OCI-LY1 (cell line): Measurements from ENCODE around the gene PEBP1.

Experiments
- H2AFZ ChIP-seq: fragments of 200-600 bp; sonication (generic), shearing (Covaris generic); 2 replicates; pipeline ENCODE4 v1.6.0; 2014; ENCODE audit warnings: antibody characterized with exemption, mild to moderate bottlenecking, low read length
- H3F3A ChIP-seq: fragments of 200-600 bp; sonication (generic), shearing (Covaris generic); 2 replicates; pipeline ENCODE4 v1.6.0; 2014; ENCODE audit warnings: mild to moderate bottlenecking, antibody characterized with exemption, low read length, moderate library complexity; ENCODE audit not compliant: insufficient read depth
- H3K27ac ChIP-seq: fragments of 200-600 bp; sonication (generic); 2 replicates; pipeline ENCODE4 v1.5.1; 2014; ENCODE audit warnings: low read length, mixed run types, mild to moderate bottlenecking, low read depth; ENCODE audit not compliant: poor library complexity, severe bottlenecking
- H3K27me3 ChIP-seq: fragments of 200-600 bp; sonication (generic); 2 replicates; pipeline ENCODE4 v1.6.0; 2014; ENCODE audit warnings: antibody characterized with exemption, mild to moderate bottlenecking, low read length, moderate library complexity; ENCODE audit not compliant: insufficient read depth
- H3K36me3 ChIP-seq: fragments of 200-600 bp; sonication (generic); 2 replicates; pipeline ENCODE4 v1.6.1; 2014; ENCODE audit warnings: mild to moderate bottlenecking, antibody characterized with exemption, low read length, moderate library complexity, mixed read lengths; ENCODE audit not compliant: insufficient read depth
- H3K4me1 ChIP-seq: fragments of 200-600 bp; sonication (generic); 2 replicates; pipeline ENCODE4 v1.5.1; 2014; ENCODE audit warnings: mild to moderate bottlenecking, low read length, moderate library complexity; ENCODE audit not compliant: insufficient read depth, severe bottlenecking
- H3K4me2 ChIP-seq: fragments of 200-600 bp; sonication (generic), shearing (Covaris generic); 2 replicates; pipeline ENCODE4 v1.6.1; 2014; ENCODE audit warnings: low read length
- H3K4me3 ChIP-seq: fragments of 200-600 bp; sonication (generic); 2 replicates; pipeline ENCODE4 v1.5.1; 2014; ENCODE audit warnings: low read length, low read depth, mild to moderate bottlenecking, mixed read lengths; ENCODE audit not compliant: poor library complexity, severe bottlenecking
- H3K79me2 ChIP-seq: fragments of 200-600 bp; shearing (Covaris generic); 2 replicates; pipeline ENCODE4 v1.6.1; 2016; ENCODE audit warnings: mixed run types, low read length, mixed read lengths; ENCODE audit not compliant: insufficient read depth
- H3K9ac ChIP-seq: fragments of 200-600 bp; sonication (generic), shearing (Covaris generic); 2 replicates; pipeline ENCODE4 v1.6.1; 2014; ENCODE audit warnings: mild to moderate bottlenecking, low read length, mixed read lengths
- H3K9me2 ChIP-seq: fragments of 200-600 bp; sonication (generic), shearing (Covaris generic); 2 replicates; pipeline ENCODE4 v1.6.1; 2014; ENCODE audit warnings: low read depth, mild to moderate bottlenecking, low read length, mixed read lengths
- H3K9me3 ChIP-seq: fragments of 200-600 bp; shearing (Covaris generic); 2 replicates; pipeline ENCODE4 v1.6.1; 2014; ENCODE audit warnings: low read length, mixed read lengths
- H4K20me1 ChIP-seq: fragments of 200-600 bp; sonication (generic), shearing (Covaris generic); 2 replicates; pipeline ENCODE4 v1.6.0; 2016; ENCODE audit warnings: mild to moderate bottlenecking, low read length; ENCODE audit not compliant: insufficient read depth
- CTCF ChIP-seq: fragments of 200-600 bp; sonication (generic), shearing (Covaris generic); IDR thresholded peaks from 2 replicates; pipeline ENCODE4 v1.5.1; 2017; ENCODE audit warnings: mild to moderate bottlenecking, antibody characterized with exemption, low read length, moderate library complexity, mixed read lengths
- EZH2 ChIP-seq: fragments of 200-600 bp; sonication (generic), shearing (Covaris generic); IDR thresholded peaks from 2 replicates; pipeline ENCODE4 v1.8.0; 2017; ENCODE audit warnings: borderline replicate concordance, mixed run types, mild to moderate bottlenecking, antibody characterized with exemption, low read length, moderate library complexity, mixed read lengths

The PEBP1 gene

GRCh38 chr12:118122264-118122663, 13.7 kb upstream of the PEBP1 start:
- no peak overlapping the region for H3K4me3 ChIP-seq
- no peaks in the 10 kb centered on the region for H3K9me2 ChIP-seq
- H3K36me3 ChIP-seq: no peaks in the 10 kb centered on the region
- H2AFZ ChIP-seq: no peak overlapping the region
- TF ChIP-seq EZH2: no peak
- TF ChIP-seq CTCF: no peak
- no peak overlapping the region for H3K9ac ChIP-seq
- H3K4me1 ChIP-seq: no peaks in the 10 kb centered on the region
- H3K27ac ChIP-seq: no peak overlapping the region
- no peaks in the 10 kb centered on the region for H3K79me2 ChIP-seq
- H3F3A ChIP-seq: no peaks in the 10 kb centered on the region
- H3K9me3 ChIP-seq: no peaks in the 10 kb centered on the region
- H3K27me3 ChIP-seq: no peaks in the 10 kb centered on the region
- H4K20me1 ChIP-seq: no peaks in the 10 kb centered on the region
- no peak overlapping the region for H3K4me2 ChIP-seq

GRCh38 chr12:118124333-118124874, 11.5 kb upstream of the PEBP1 start:
- Histone ChIP-seq H3K27me3 (no peaks in the 10 kb centered on the region), H3K9me2 (no peaks in the 10 kb centered on the region), H3K9ac (no peak overlapping the region), H3K36me3 (no peaks in the 10 kb centered on the region), H3K4me1 (no peaks in the 10 kb centered on the region), H3K4me2 (no peak overlapping the region), H2AFZ (no peak overlapping the region), H4K20me1 (no peaks in the 10 kb centered on the region), H3K4me3 (no peak overlapping the region), H3K9me3 (no peaks in the 10 kb centered on the region), H3K27ac (no peak overlapping the region), H3F3A (no peaks in the 10 kb centered on the region), H3K79me2 (no peaks in the 10 kb centered on the region)
- TF ChIP-seq CTCF: no peak
- no peak for TF ChIP-seq EZH2

GRCh38 chr12:118125743-118126118, 10.2 kb upstream of the PEBP1 start:
- no peak overlapping the region for H3K4me2 ChIP-seq
- H3K79me2 ChIP-seq: no peaks in the 10 kb centered on the region
- no peaks in the 10 kb centered on the region for H3F3A ChIP-seq
- no peaks in the 10 kb centered on the region for H3K36me3 ChIP-seq
- no peaks in the 10 kb centered on the region for H4K20me1 ChIP-seq
- no peaks in the 10 kb centered on the region for H3K9me3 ChIP-seq
- no peaks in the 10 kb centered on the region for H3K4me1 ChIP-seq
- no peak for TF ChIP-seq EZH2
- TF ChIP-seq CTCF: no peak
- H3K9me2 ChIP-seq: no peaks in the 10 kb centered on the region
- no peak overlapping the region for H2AFZ ChIP-seq
- no peak overlapping the region for H3K4me3 ChIP-seq
- no peak overlapping the region for H3K27ac ChIP-seq
- no peaks in the 10 kb centered on the region for H3K27me3 ChIP-seq
- H3K9ac ChIP-seq: no peak overlapping the region
